ENCODE measurements around the gene GNG14.

Gene GNG14

GRCh38 chr19:12670159-12670928 lies 17.5 kb upstream of the GNG14 start:
- TF ChIP-seq TAF1 (IDR thresholded peaks at IDR 0.05; ENCODE audit: borderline replicate concordance, insufficient read depth, low read length) (no peak), SIN3A (IDR thresholded peaks at IDR 0.05; ENCODE audit: borderline replicate concordance, insufficient read depth, low read length) (no peak), POLR2AphosphoS5 (IDR thresholded peaks at IDR 0.05; ENCODE audit: low read depth, low read length) (peak; percentile 51), FOXP2 (optimal IDR thresholded peaks at IDR 0.05; ENCODE audit: borderline replicate concordance, extremely low read depth, extremely low read length, insufficient read depth) (no peak), REST (IDR thresholded peaks at IDR 0.05; ENCODE audit: insufficient read depth in 1 of 2, low read depth in 2 of 2, low read length in 2 of 2) (no peak)

- no peak for TF ChIP-seq SIN3A (IDR thresholded peaks at IDR 0.05; ENCODE audit: borderline replicate concordance, insufficient read depth, low read length)
- TF ChIP-seq TAF1 (IDR thresholded peaks at IDR 0.05; ENCODE audit: borderline replicate concordance, insufficient read depth, low read length) = no peak
- TF ChIP-seq FOXP2 (optimal IDR thresholded peaks at IDR 0.05; ENCODE audit: borderline replicate concordance, extremely low read depth, extremely low read length, insufficient read depth) = no peak
- TF ChIP-seq REST (IDR thresholded peaks at IDR 0.05; ENCODE audit: insufficient read depth in 1 of 2, low read depth in 2 of 2, low read length in 2 of 2) = no peak
- TF ChIP-seq POLR2AphosphoS5 (IDR thresholded peaks at IDR 0.05; ENCODE audit: low read depth, low read length) = no peak
Measured at GRCh38 chr19:12672744-12673143, 15.1 kb upstream of the GNG14 start.

GRCh38 chr19:12675399-12675798 lies 12.4 kb upstream of the GNG14 start:
- TF ChIP-seq POLR2AphosphoS5 (IDR thresholded peaks at IDR 0.05; ENCODE audit: low read depth, low read length) (no peak), FOXP2 (optimal IDR thresholded peaks at IDR 0.05; ENCODE audit: borderline replicate concordance, extremely low read depth, extremely low read length, insufficient read depth) (no peak), SIN3A (IDR thresholded peaks at IDR 0.05; ENCODE audit: borderline replicate concordance, insufficient read depth, low read length) (no peak), TAF1 (IDR thresholded peaks at IDR 0.05; ENCODE audit: borderline replicate concordance, insufficient read depth, low read length) (no peak), REST (IDR thresholded peaks at IDR 0.05; ENCODE audit: insufficient read depth in 1 of 2, low read depth in 2 of 2, low read length in 2 of 2) (no peak)

GRCh38 chr19:12675940-12676339 lies 11.9 kb upstream of the GNG14 start:
- no peak for TF ChIP-seq SIN3A (IDR thresholded peaks at IDR 0.05; ENCODE audit: borderline replicate concordance, insufficient read depth, low read length)
- TF ChIP-seq REST (IDR thresholded peaks at IDR 0.05; ENCODE audit: insufficient read depth in 1 of 2, low read depth in 2 of 2, low read length in 2 of 2) = no peak
- TF ChIP-seq POLR2AphosphoS5 (IDR thresholded peaks at IDR 0.05; ENCODE audit: low read depth, low read length) = peak; percentile 47; the same call in 1 of the 2 replicates

Data from PFSK-1 (cell line).